A673 (cell line): Measurements from ENCODE around the gene SMTNL1. TPM values are rescaled to one million over a fixed set of nuclear protein-coding genes. Genes with fewer than 3 reads are reported as not detected.

ENCODE experiments used
- BruUV-seq: library from RNA; stranded (reverse); fragments of 400-500 nt; replicated peaks from 2 replicates; lab custom pipeline; 2021; lab: Mats Ljungman, UMichigan
- CTCF ChIA-PET: fragments of 300-600 bp; sonication (Branson Sonifier 250); formaldehyde crosslinking; loops from one replicate; lab custom pipeline; 2022; ENCODE audit warnings: antibody characterized with exemption; lab: Charles Lee
- POLR2A ChIA-PET: fragments of 300-600 bp; sonication (Branson Sonifier 250); formaldehyde crosslinking; loops from one replicate; lab custom pipeline; 2022; ENCODE audit warnings: antibody characterized with exemption; ENCODE audit not compliant: low non-redundant PET; lab: Charles Lee
- DNase-seq: peaks from one replicate; pipeline ENCODE4 v3.0.0-alpha.2; 2015; ENCODE audit warnings: low spot score
- H3K27ac ChIP-seq: fragments of 200-600 bp; sonication (generic); 2 replicates; pipeline ENCODE4 v1.5.1; 2016; ENCODE audit warnings: mixed run types, low read depth, mild to moderate bottlenecking, mixed read lengths, antibody characterized with exemption, low read length; ENCODE audit not compliant: poor library complexity, severe bottlenecking
- H3K27me3 ChIP-seq: fragments of 200-600 bp; sonication (generic); replicated peaks from 2 replicates; pipeline ENCODE4 v1.6.1; 2017; ENCODE audit warnings: mixed run types, low read depth, mild to moderate bottlenecking, mixed read lengths, antibody characterized with exemption, low read length; ENCODE audit not compliant: insufficient read depth, poor library complexity
- H3K36me3 ChIP-seq: fragments of 200-600 bp; sonication (generic); 2 replicates; pipeline ENCODE4 v1.6.1; 2016; ENCODE audit warnings: mixed run types, mild to moderate bottlenecking, mixed read lengths, antibody characterized with exemption, low read length; ENCODE audit not compliant: insufficient read depth, poor library complexity, severe bottlenecking
- H3K4me1 ChIP-seq: fragments of 200-600 bp; sonication (generic); 2 replicates; pipeline ENCODE4 v1.6.1; 2017; ENCODE audit warnings: mixed run types, mild to moderate bottlenecking, mixed read lengths, antibody characterized with exemption, low read length; ENCODE audit not compliant: insufficient read depth, poor library complexity, severe bottlenecking
- H3K4me3 ChIP-seq: fragments of 200-600 bp; sonication (generic); 2 replicates; pipeline ENCODE4 v1.5.1; 2016; ENCODE audit warnings: low read depth, mixed run types, mild to moderate bottlenecking, mixed read lengths, low read length; ENCODE audit not compliant: poor library complexity, severe bottlenecking
- H3K9me3 ChIP-seq: fragments of 200-600 bp; sonication (generic); 2 replicates; pipeline ENCODE4 v1.6.1; 2016; ENCODE audit warnings: mixed run types, low read depth, mild to moderate bottlenecking, mixed read lengths, antibody characterized with exemption, low read length; ENCODE audit not compliant: poor library complexity, severe bottlenecking
- CTCF ChIP-seq: fragments of 300-800, 200-600 bp; sonication (generic); conservative IDR thresholded peaks from 2 replicates; pipeline ENCODE4 v1.5.1; 2017; ENCODE audit warnings: low read depth, mild to moderate bottlenecking, antibody characterized with exemption, low read length, moderate library complexity, mixed read lengths
- EZH2 ChIP-seq: fragments of 200-600 bp; sonication (generic); IDR thresholded peaks from 2 replicates; pipeline ENCODE4 v1.6.1; 2017; ENCODE audit warnings: borderline replicate concordance, low read depth, mild to moderate bottlenecking, mixed read lengths, antibody characterized with exemption, low read length; ENCODE audit not compliant: poor library complexity, severe bottlenecking
- intact Hi-C: fragments of 100-400 bp; cut with micrococcal nuclease; formaldehyde crosslinking; loops from one replicate; pipeline ENCODE4 v1.10.0; 2022; ENCODE audit not compliant: unreplicated experiment
- total RNA-seq: library from RNA; stranded (reverse); gene quantifications from 2 replicates; pipeline ENCODE4 v1.2.3, GENCODE V29; 2021

The SMTNL1 gene
- total RNA-seq, 1 experiment from 2014 or later: not detected

- H3K36me3 ChIP-seq: no peaks in the 10 kb centered on the region
- intact Hi-C loops: no loop called here
- DNase-seq: no peak
- peak overlapping the region; percentile 76 for H3K4me3 ChIP-seq
- ChIA-PET CTCF (interaction anchor here (1.2 kb wide), 1 partner anchor 58 kb away, joined by 6 read pairs; no protein-coding TSS in a partner anchor), POLR2A (interaction anchor here (0.6 to 0.7 kb wide), 3 partner anchors 17 to 135 kb away, joined by 3 to 9 read pairs (median 3); no protein-coding TSS in a partner anchor)
- no peak overlapping the region for H3K27ac ChIP-seq
- peaks cover 26% of the 10 kb centered on the region for H3K4me1 ChIP-seq
- no peaks in the 10 kb centered on the region for H3K9me3 ChIP-seq
- no TSS peak for BruUV-seq
- TF ChIP-seq CTCF: no peak
- no peak for TF ChIP-seq EZH2
- H3K27me3 ChIP-seq: no peaks in the 10 kb centered on the region
Observed at GRCh38 chr11:57516061-57516443, 21.3 kb upstream of the SMTNL1 start.

DNA sequence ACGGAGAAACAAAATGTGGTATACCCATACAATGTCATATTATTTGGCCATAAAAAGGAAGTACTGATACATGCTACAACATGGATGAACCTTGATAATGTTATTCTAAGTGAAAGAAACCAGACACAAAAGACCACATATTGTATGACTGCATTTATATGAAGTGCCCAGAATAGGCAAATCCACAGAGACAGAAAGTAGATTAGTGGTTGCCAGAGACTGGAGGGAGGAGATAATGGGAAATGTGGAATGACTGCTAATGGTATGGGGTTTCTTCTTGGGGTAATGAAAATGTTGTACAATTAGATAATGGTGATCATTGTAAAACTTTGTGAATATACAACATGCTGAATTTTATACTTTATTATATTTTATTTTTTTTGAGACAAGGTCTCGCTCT is 16.3 kb upstream of the SMTNL1 start:
- no peak for TF ChIP-seq CTCF
- no peak for TF ChIP-seq EZH2
- peaks cover 4% of the 10 kb centered on the region for H3K36me3 ChIP-seq
- DNase-seq: no peak
- ChIA-PET CTCF (interaction anchor here (0.7 kb wide), 1 partner anchor 53 kb away, joined by 3 read pairs; no protein-coding TSS in a partner anchor), POLR2A (no interaction called here)
- intact Hi-C loops: no loop called here
- no peaks in the 10 kb centered on the region for H3K27me3 ChIP-seq
- H3K9me3 ChIP-seq: no peaks in the 10 kb centered on the region
- H3K27ac ChIP-seq: no peak overlapping the region
- no peak overlapping the region for H3K4me3 ChIP-seq
- H3K4me1 ChIP-seq: no peaks in the 10 kb centered on the region
- BruUV-seq: no TSS peak

- TF ChIP-seq CTCF (no peak), EZH2 (no peak)
- Histone ChIP-seq H3K27ac (no peak overlapping the region), H3K36me3 (peaks cover 5% of the 10 kb centered on the region), H3K4me3 (no peak overlapping the region), H3K4me1 (no peaks in the 10 kb centered on the region), H3K9me3 (no peaks in the 10 kb centered on the region), H3K27me3 (no peaks in the 10 kb centered on the region)
- BruUV-seq: no TSS peak
- POLR2A ChIA-PET: no interaction called here
- DNase-seq: no peak
- intact Hi-C loops: no loop called here
- CTCF ChIA-PET: no interaction called here
Observed at GRCh38 chr11:57523419-57523818, 14.0 kb upstream of the SMTNL1 start.
